GM19025 (cell line): Measurements from ENCODE around the gene CD48.
"Not testable (repeated sequence)": the region's sequence is repeated elsewhere in the genome, so short reads cannot be mapped to it uniquely, and the experiment has no call there.

Source experiments
- ATAC-seq: cut with Tn5 transposase; IDR thresholded peaks from one replicate; pipeline ENCODE4 v1.9.1; 2021; ENCODE audit warnings: mild to moderate bottlenecking, low read depth, moderate library complexity; ENCODE audit not compliant: unreplicated experiment

The CD48 gene

GRCh38 chr1:160658162-160658813 is 53.3 kb downstream of the CD48 start:
- no peak for ATAC-seq

GRCh38 chr1:160657250-160657781 is 54.3 kb downstream of the CD48 start:
- no peak for ATAC-seq

DNA sequence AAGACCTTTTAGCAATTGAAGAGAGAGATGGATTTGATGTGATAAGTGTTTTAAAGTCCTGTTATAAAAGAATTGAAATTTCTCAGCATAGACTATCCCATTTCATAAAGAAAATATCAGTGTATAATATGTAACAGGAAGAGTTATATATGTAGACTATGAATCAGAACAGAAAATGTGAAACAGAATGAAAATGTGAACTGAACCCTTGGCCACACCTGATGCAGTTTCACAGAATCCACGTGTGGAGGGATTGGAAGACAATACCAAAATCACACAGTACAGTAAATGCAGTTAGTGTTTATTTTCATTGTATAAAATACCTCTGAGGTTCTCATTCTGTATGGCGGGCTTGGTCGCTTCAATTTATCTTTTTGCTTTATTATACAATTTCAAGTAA is 54.9 kb downstream of the CD48 start:
- no peak for ATAC-seq

DNA sequence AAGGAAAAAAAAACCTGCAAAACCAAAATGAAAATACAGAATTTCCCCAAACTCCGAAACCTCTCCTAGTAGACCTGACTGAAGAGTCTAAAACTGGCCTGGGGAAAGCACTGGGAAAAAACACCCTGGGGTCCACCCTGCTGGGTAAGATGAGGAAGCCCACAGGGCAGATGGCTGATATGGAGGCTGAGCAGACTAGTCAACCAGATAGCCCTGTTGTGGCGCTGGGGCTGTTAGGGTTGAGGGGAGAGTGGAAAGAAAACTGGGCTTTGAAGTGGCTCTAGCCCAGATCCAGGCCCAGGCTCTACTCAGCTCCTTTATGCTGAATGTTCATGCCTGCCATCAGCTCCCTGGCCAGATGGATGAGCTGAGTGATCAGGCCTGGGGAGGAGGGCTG is 58.0 kb downstream of the CD48 start:
- no peak for ATAC-seq

GRCh38 chr1:160652924-160653619 is 58.5 kb downstream of the CD48 start:
- ATAC-seq, result no peak

DNA sequence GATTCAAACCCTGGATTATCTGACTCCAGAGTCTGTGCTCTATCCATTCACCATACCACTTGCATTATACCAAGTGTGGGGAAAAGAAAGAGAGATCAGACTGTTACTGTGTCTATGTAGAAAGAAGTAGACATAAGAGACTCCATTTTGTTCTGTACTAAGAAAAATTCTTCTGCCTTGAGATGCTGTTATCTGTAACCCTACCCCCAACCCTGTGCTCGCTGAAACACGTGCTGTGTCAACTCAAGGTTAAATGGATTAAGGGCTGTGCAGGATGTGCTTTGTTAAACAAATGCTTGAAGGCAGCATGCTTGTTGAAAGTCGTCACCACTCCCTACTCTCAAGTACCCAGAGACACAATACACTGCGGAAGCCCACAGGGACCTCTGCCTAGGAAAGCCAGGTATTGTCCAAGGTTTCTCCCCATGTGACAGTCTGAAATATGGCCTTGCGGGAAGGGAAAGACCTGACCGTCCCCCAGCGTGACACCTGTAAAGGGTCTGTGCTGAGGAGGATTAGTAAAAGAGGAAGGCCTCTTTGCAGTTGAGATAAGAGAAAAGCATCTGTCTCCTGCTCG is 59.5 kb downstream of the CD48 start:
- not testable (repeated sequence) for ATAC-seq

- no peak for ATAC-seq
These were observed 60.1 kb downstream of the CD48 start for GRCh38 chr1:160651433-160652064.

DNA sequence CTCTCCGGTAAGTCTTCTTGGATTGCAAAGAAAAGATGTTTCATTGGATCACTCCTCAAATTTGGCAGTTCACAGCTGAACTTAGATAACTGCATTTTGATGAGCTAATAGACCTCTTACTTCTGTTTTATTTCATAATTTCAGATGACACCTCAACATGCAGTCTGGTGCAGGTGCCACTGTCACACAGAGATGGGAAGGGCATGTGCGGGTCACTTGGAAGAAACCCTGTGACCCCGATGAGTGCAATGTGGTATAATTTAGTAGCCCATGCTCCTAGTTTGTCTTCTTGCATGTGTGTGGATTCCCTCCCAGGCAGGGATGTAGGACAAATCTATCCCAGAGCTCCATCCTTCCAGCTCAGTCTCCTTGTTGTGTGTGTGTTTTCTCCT is 64.3 kb downstream of the CD48 start:
- ATAC-seq, result peak; percentile 4

- ATAC-seq, result peak; percentile 63
These were observed 64.8 kb downstream of the CD48 start, which contains the start of gene SLAMF1 for GRCh38 chr1:160646711-160647328. Gene SLAMF1 (minus strand): TSS chr1:160647044. CDS start chr1:160646945, 99 bp downstream.

- ATAC-seq, result no peak
These were observed 65.4 kb downstream of the CD48 start for GRCh38 chr1:160646180-160646579.

DNA sequence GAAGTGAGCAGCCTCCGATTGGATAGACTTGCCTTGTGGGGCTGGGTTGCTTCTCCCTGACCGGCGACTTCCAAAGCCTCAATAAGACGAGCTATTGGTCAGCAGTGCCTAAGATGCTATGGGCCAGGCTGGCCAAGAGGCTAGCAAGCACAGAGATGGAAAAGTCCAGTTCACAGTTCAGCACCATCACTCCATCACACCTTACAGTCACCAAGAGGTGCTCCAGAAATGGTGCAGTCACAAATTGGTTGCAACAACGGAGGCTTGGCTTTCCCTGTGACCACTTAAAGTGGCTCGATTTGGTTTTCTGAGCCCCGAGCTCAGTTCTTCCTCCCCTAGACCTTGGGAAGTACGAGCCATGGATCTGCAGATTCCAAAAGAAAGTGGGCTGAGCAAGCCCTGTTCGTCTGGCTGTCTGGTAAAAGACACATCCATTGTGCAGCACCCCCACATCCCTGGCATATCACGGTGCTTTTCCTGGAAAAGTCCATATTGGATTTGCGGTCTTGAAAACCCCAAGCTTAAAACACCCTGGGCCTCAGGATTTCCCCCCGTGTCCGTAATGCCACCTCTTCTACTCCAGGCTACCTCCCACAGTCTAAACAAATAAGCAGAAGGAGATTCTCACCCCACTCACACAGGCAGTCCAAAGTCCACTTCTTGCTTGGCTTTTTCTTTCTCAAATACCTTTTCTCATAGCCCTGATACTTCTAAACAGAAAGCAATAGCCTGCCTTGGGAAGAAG is 66.1 kb downstream of the CD48 start:
- ATAC-seq, result no peak

DNA sequence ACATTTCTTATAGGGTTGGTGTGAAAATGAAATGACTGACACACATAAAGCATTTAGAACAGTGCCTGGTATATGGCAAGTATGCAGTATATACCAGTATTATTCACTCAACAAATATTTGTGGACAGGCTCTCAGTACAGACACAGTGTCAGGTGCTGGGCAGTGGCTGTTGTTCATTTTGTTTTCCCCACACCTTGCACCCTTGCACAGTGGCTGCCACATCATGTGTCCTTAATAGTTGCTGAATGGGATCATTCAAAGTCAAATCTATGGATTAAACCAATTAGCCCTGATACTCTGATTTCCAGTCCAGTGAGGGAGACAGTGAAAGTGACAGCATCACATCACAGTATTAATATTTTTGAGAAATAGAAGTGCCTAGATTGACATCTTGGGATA is 67.2 kb downstream of the CD48 start:
- no peak for ATAC-seq

- no peak for ATAC-seq
These were observed 68.5 kb downstream of the CD48 start for GRCh38 chr1:160643138-160643537.

GRCh38 chr1:160642281-160642644 is 69.4 kb downstream of the CD48 start:
- ATAC-seq, result no peak

GRCh38 chr1:160641323-160642280 is 70.0 kb downstream of the CD48 start:
- no peak for ATAC-seq

GRCh38 chr1:160640359-160641123 is 71.1 kb downstream of the CD48 start:
- no peak for ATAC-seq

GRCh38 chr1:160639652-160640051 is 72.0 kb downstream of the CD48 start:
- no peak for ATAC-seq

DNA sequence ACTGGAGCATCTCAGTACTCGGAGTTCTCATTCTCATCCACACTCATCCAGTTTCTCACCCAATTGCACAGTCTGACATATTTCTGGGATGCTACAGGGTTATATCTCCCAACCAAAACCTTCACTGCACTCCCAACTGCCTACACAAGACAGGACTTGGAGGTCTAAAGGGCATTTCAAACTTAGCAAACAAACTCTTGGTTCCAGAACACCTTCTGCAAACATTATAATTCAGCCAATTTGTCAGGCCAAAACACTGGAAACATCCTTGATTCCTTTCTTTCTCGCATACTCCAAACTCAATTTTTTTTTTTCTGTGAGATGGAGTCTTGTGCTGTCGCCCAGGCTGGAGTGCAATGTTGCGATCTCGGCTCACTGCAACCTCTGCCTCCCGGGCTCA is 72.7 kb downstream of the CD48 start:
- ATAC-seq, result no peak
